H1 (cell line): ENCODE data around the gene TP53BP1. TPM values are rescaled to one million over a fixed set of nuclear protein-coding genes. Genes with fewer than 3 reads are reported as not detected.

ENCODE experiments used
- CTCF ChIA-PET: fragments of 300-600 bp; sonication (Branson Sonifier 250); formaldehyde crosslinking; loops from one replicate; lab custom pipeline; 2021; ENCODE audit not compliant: partially characterized antibody; lab: Charles Lee
- POLR2A ChIA-PET: fragments of 300-600 bp; sonication (Branson Sonifier 250); formaldehyde crosslinking; loops from one replicate; lab custom pipeline; 2021; ENCODE audit warnings: inconsistent platforms; ENCODE audit not compliant: partially characterized antibody; lab: Charles Lee
- DNase-seq, 2 experiments: peaks; one replicate each; pipeline versions ENCODE4 v3.0.0 to v3.0.0-alpha.2; 2010 to 2022; ENCODE audit warnings: low spot score in 2 of 2, low read depth in 1 of 2, mixed read lengths in 1 of 2
- FAIRE-seq: peaks from 2 replicates; lab custom pipeline; 2011; peaks lifted over from hg19 to GRCh38; lab: Jason Lieb, UNC
- H2AFZ ChIP-seq: 2 replicates; pipeline ENCODE4 v1.8.1; 2012; ENCODE audit warnings: low read length, inconsistent platforms
- H2AK5ac ChIP-seq: 2 replicates; pipeline ENCODE4 v1.6.1; 2013; ENCODE audit warnings: low read depth, low read length
- H2BK120ac ChIP-seq: replicated peaks from 2 replicates; pipeline ENCODE3; 2013; ENCODE audit warnings: low read depth, low read length, inconsistent platforms
- H2BK12ac ChIP-seq: 2 replicates; pipeline ENCODE4 v1.6.1; 2013; ENCODE audit warnings: low read depth, low read length
- H2BK15ac ChIP-seq: 2 replicates; pipeline ENCODE4 v1.6.1; 2013; ENCODE audit warnings: low read length
- H2BK20ac ChIP-seq: 2 replicates; pipeline ENCODE4 v1.6.1; 2013; ENCODE audit warnings: low read length
- H2BK5ac ChIP-seq: 2 replicates; pipeline ENCODE4 v1.6.1; 2013; ENCODE audit warnings: low read depth, low read length
- H3K14ac ChIP-seq: 2 replicates; pipeline ENCODE4 v1.6.1; 2013; ENCODE audit warnings: inconsistent platforms; ENCODE audit not compliant: insufficient read length
- H3K18ac ChIP-seq: 2 replicates; pipeline ENCODE4 v1.6.1; 2013; ENCODE audit warnings: low read length; ENCODE audit errors: extremely low read depth
- H3K23ac ChIP-seq: 2 replicates; pipeline ENCODE4 v1.6.1; 2013; ENCODE audit warnings: inconsistent platforms; ENCODE audit not compliant: insufficient read length
- H3K23me2 ChIP-seq: 2 replicates; pipeline ENCODE4 v1.6.1; 2013; ENCODE audit warnings: low read depth, low read length
- H3K27ac ChIP-seq: 2 replicates; pipeline ENCODE4 v1.6.1; 2011; ENCODE audit warnings: low read depth, low read length, inconsistent platforms
- H3K27me3 ChIP-seq, 4 experiments: replicated peaks in 1 of 4; 1 replicate in 1 of 4; 2 replicates in 3 of 4; pipeline versions ENCODE4 v1.6.1 to v1.8.1; 2011 to 2013; ENCODE audit warnings: low read length in 3 of 4, mild to moderate bottlenecking in 3 of 4, inconsistent platforms in 2 of 4, mixed read lengths in 2 of 4, moderate library complexity in 1 of 4; ENCODE audit not compliant: control insufficient read depth in 3 of 4, insufficient read depth in 3 of 4; ENCODE audit errors: extremely low read depth in 1 of 4
- H3K36me3 ChIP-seq, 4 experiments: 2 replicates each; pipeline versions ENCODE4 v1.6.1 to v1.8.1; 2011 to 2013; ENCODE audit warnings: mild to moderate bottlenecking in 4 of 4, low read length in 3 of 4, moderate library complexity in 2 of 4, control low read depth in 1 of 4, inconsistent platforms in 1 of 4; ENCODE audit not compliant: insufficient read depth in 4 of 4, control insufficient read depth in 2 of 4
- H3K4ac ChIP-seq: replicated peaks from 2 replicates; pipeline ENCODE3; 2013; ENCODE audit warnings: low read length, low read depth, mixed read lengths, inconsistent platforms; ENCODE audit not compliant: insufficient read length
- H3K4me1 ChIP-seq, 4 experiments: replicated peaks in 1 of 4; 1 replicate in 1 of 4; 2 replicates in 3 of 4; pipeline versions ENCODE4 v1.6.1 to v1.8.1; 2011 to 2013; ENCODE audit warnings: low read length in 3 of 4, inconsistent platforms in 2 of 4, mixed read lengths in 1 of 4; ENCODE audit not compliant: insufficient read depth in 4 of 4, control insufficient read depth in 3 of 4
- H3K4me2 ChIP-seq, 2 experiments: 2 replicates each; pipeline versions ENCODE4 v1.6.1 to v1.8.1; 2011 to 2013; ENCODE audit warnings: low read depth in 2 of 2, low read length in 2 of 2, control low read depth in 1 of 2, inconsistent platforms in 1 of 2, mild to moderate bottlenecking in 1 of 2; ENCODE audit not compliant: insufficient read depth in 1 of 2
- H3K4me3 ChIP-seq, 4 experiments: fragments of 200-600, 300-600 bp in 1 of 4; sonication (generic), shearing (Covaris generic), sonication (Bioruptor Twin) in 1 of 4; 2 replicates each; pipeline versions ENCODE4 v1.5.1 to v1.8.1; 2011 to 2016; ENCODE audit warnings: low read length in 4 of 4, low read depth in 3 of 4, control low read depth in 2 of 4, inconsistent platforms in 2 of 4, mild to moderate bottlenecking in 2 of 4, mixed read lengths in 1 of 4, moderate library complexity in 1 of 4; ENCODE audit not compliant: insufficient read depth in 2 of 4; ENCODE audit errors: extremely low read depth in 1 of 4
- H3K56ac ChIP-seq: replicated peaks from 2 replicates; pipeline ENCODE3; 2013; ENCODE audit warnings: low read depth, mild to moderate bottlenecking, mixed read lengths, low read length, inconsistent platforms; ENCODE audit not compliant: insufficient read length
- H3K79me1 ChIP-seq: 2 replicates; pipeline ENCODE4 v1.6.1; 2013; ENCODE audit warnings: low read depth, low read length, control low read depth
- H3K79me2 ChIP-seq, 2 experiments: 2 replicates each; pipeline versions ENCODE4 v1.6.1 to v1.8.1; 2012 to 2013; ENCODE audit warnings: low read length in 2 of 2, mild to moderate bottlenecking in 2 of 2, inconsistent platforms in 1 of 2; ENCODE audit not compliant: insufficient read depth in 2 of 2, control insufficient read depth in 1 of 2
- H3K9ac ChIP-seq, 4 experiments: replicated peaks in 1 of 4; 1 replicate in 1 of 4; 2 replicates in 3 of 4; pipeline versions ENCODE4 v1.6.1 to v1.8.1; 2011 to 2013; ENCODE audit warnings: low read depth in 3 of 4, low read length in 3 of 4, control low read depth in 2 of 4, mild to moderate bottlenecking in 2 of 4, moderate library complexity in 2 of 4, inconsistent platforms in 1 of 4; ENCODE audit errors: extremely low read depth in 1 of 4
- H3K9me3 ChIP-seq, 2 experiments: 2 replicates each; pipeline versions ENCODE4 v1.6.1 to v1.8.1; 2012 to 2013; ENCODE audit warnings: mild to moderate bottlenecking in 2 of 2, moderate library complexity in 2 of 2, control low read depth in 1 of 2, inconsistent platforms in 1 of 2, low read depth in 1 of 2, low read length in 1 of 2, mixed read lengths in 1 of 2; ENCODE audit not compliant: insufficient read depth in 2 of 2
- H4K20me1 ChIP-seq, 2 experiments: replicated peaks in 1 of 2; 2 replicates each; pipeline versions ENCODE3 to v1.8.1; 2011 to 2013; ENCODE audit warnings: inconsistent platforms in 2 of 2, low read length in 2 of 2, mild to moderate bottlenecking in 1 of 2; ENCODE audit not compliant: insufficient read depth in 2 of 2, control insufficient read depth in 1 of 2
- H4K5ac ChIP-seq: 2 replicates; pipeline ENCODE4 v1.6.1; 2013; ENCODE audit warnings: low read length, low read depth, mixed read lengths, inconsistent platforms; ENCODE audit not compliant: insufficient read length
- H4K8ac ChIP-seq: 2 replicates; pipeline ENCODE4 v1.8.0; 2013; ENCODE audit warnings: mild to moderate bottlenecking, moderate library complexity, low read length, inconsistent platforms; ENCODE audit not compliant: insufficient read depth; ENCODE audit errors: extremely low read depth
- H4K91ac ChIP-seq: replicated peaks from 2 replicates; pipeline ENCODE3; 2013; ENCODE audit warnings: low read length, mixed read lengths, inconsistent platforms; ENCODE audit not compliant: insufficient read length
- BACH1 ChIP-seq: IDR thresholded peaks from 2 replicates; pipeline ENCODE4 v1.6.1; 2012; ENCODE audit warnings: low read length, improper control_type of control experiment
- EP300 ChIP-seq, 2 experiments: IDR thresholded peaks; 1 replicate in 1 of 2; 2 replicates in 1 of 2; pipeline ENCODE4 v1.6.1; 2011 to 2012; ENCODE audit warnings: low read depth in 2 of 2, low read length in 2 of 2, mild to moderate bottlenecking in 2 of 2, borderline replicate concordance in 1 of 2, inconsistent platforms in 1 of 2, moderate library complexity in 1 of 2
- GTF2F1 ChIP-seq: IDR thresholded peaks from 2 replicates; pipeline ENCODE4 v1.6.1; 2012; ENCODE audit warnings: low read depth, low read length, improper control_type of control experiment, borderline replicate concordance
- POLR2A ChIP-seq, 2 experiments: IDR thresholded peaks; 1 replicate in 1 of 2; 2 replicates in 1 of 2; pipeline ENCODE4 v1.6.1; 2011; ENCODE audit warnings: low read depth in 2 of 2, low read length in 2 of 2, mild to moderate bottlenecking in 2 of 2; ENCODE audit errors: control extremely low read depth in 1 of 2
- POU5F1 ChIP-seq: IDR thresholded peaks from 2 replicates; pipeline ENCODE4 v1.6.1; 2011; ENCODE audit warnings: low read depth, mild to moderate bottlenecking, low read length, moderate library complexity
- RAD21 ChIP-seq, 2 experiments: IDR thresholded peaks in 1 of 2; conservative IDR thresholded peaks in 1 of 2; 2 replicates each; pipeline ENCODE4 v1.6.1; 2011; ENCODE audit warnings: low read depth in 2 of 2, low read length in 2 of 2, improper control_type of control experiment in 1 of 2, inconsistent platforms in 1 of 2, mild to moderate bottlenecking in 1 of 2, moderate library complexity in 1 of 2
- RNF2 ChIP-seq: fragments of 200-900, 300-1000 bp; sonication (generic); IDR thresholded peaks from 2 replicates; pipeline ENCODE4 v1.7.1; 2016; ENCODE audit warnings: borderline replicate concordance, low read depth, mild to moderate bottlenecking, antibody characterized with exemption, low read length; ENCODE audit not compliant: poor library complexity, severe bottlenecking; ENCODE audit errors: missing control alignments
- SIN3A ChIP-seq, 2 experiments: IDR thresholded peaks in 1 of 2; conservative IDR thresholded peaks in 1 of 2; 2 replicates each; pipeline ENCODE4 v1.6.1; 2011 to 2012; ENCODE audit warnings: low read length in 2 of 2, improper control_type of control experiment in 1 of 2, low read depth in 1 of 2, mild to moderate bottlenecking in 1 of 2
- SIRT6 ChIP-seq: IDR thresholded peaks from one replicate; pipeline ENCODE4 v1.7.1; 2012; ENCODE audit warnings: low read length, inconsistent platforms
- SRF ChIP-seq: IDR thresholded peaks from 2 replicates; pipeline ENCODE4 v1.6.1; 2011; ENCODE audit warnings: mild to moderate bottlenecking, low read depth, low read length, moderate library complexity
- WGBS, 2 experiments: shearing (Covaris generic) in 1 of 2; methylation state at CpG; one replicate each; pipeline versions ENCODE4 v1.1.6 to v1.1.7; 2013 to 2015; ENCODE audit warnings: low lambda C conversion rate in 2 of 2, mixed read lengths in 2 of 2, inconsistent platforms in 1 of 2, low coverage in 1 of 2, missing lambda C conversion rate in 1 of 2; ENCODE audit not compliant: insufficient replicate concordance in 2 of 2, insufficient coverage in 1 of 2, insufficient read length in 1 of 2; ENCODE audit errors: extremely low coverage in 1 of 2, missing lambda C conversion rate in 1 of 2; 5-methylcytosine and 5-hydroxymethylcytosine counted together
- polyA plus RNA-seq, 7 experiments: library from polyadenylated mRNA; depleted of rRNA in 3 of 7; stranded (reverse) in 5 of 7; unstranded in 2 of 7; fragments of >200 nt in 5 of 7; fragments of 200-250 nt in 2 of 7; gene quantifications; 1 replicate in 5 of 7; 2 replicates in 1 of 7; 4 replicates in 1 of 7; pipeline versions ENCODE4 v1.2.1 to v1.2.3, GENCODE V29; 2011 to 2013; ENCODE audit warnings: missing spikeins in 2 of 7, mixed read lengths in 2 of 7
- total RNA-seq: library from RNA; stranded (reverse); fragmentation: NEBNext Ultra II Directional; extraction: Animal tissue kit (Norgen Biotek cat#: 25700); gene quantifications from 2 replicates; pipeline ENCODE4 v1.2.1, GENCODE V29; 2021
- TF ChIP-seq, protein P1 (sequence below): IDR thresholded peaks from 2 replicates; pipeline ENCODE4 v1.6.1; 2012; ENCODE audit warnings: inconsistent platforms

The TP53BP1 gene
- total and polyA plus RNA-seq, 2 of the 8 experiments (the other 6 are each of a cell fraction or from before 2014, with no cell fraction given): 34.1 to 63.6 TPM

DNA sequence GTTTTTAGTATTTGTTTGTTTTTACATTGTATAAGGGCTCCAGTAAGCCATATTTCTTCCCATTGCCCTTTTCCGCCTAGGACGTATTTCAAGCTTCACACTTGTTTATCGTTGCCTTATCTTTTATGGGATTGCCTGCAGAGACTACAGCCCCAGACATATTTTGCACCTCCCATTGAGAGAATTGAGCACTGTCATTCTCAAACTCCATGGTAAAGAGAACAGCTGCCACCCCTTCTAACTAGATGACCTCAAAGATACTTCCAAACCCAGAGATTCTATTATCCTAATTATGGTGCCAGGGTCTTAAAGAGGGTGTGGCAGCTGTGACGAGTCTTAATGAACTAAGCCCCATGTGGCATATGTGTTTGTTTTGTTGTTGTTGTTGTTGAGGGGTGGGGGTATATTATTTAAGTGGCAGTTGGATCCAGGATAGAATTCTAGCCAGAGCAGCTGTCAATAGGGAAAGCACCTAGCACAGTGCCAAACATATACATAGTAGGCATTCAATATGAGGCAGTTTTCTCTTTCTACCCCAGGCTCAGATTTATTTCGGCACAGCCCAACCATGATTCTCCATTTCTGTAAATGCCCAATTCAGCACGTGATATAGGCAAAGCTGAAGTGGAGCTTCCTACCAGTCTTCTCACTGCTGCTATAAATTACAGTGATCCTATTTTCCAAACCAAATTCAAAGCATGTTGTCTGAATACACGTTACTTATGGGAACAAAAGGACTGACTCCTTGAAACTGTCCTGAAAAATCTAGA, 932 bp upstream of the TP53BP1 start:
- Histone ChIP-seq H3K4me1 (peaks cover 3 to 13% (median 4%) of the 10 kb centered on the region in 4 experiments; a peak in 5 of 7 replicates), H3K18ac (no peak overlapping the region), H3K23me2 (peaks cover 11% of the 10 kb centered on the region; the same call in 1 of the 2 replicates), H3K79me2 (peaks cover 0 to 24% of the 10 kb centered on the region in 2 experiments; a peak in 2 of 4 replicates), H2BK120ac (no peak overlapping the region), H4K91ac (no peak overlapping the region), H2AK5ac (no peak overlapping the region), H2BK5ac (no peak overlapping the region), H3K4me2 (peak overlapping the region; percentile 58 to 63), H3K9me3 (no peaks in the 10 kb centered on the region), H2AFZ (no peak overlapping the region), H3K4ac (no peak overlapping the region), H4K5ac (no peak overlapping the region), H3K36me3 (peaks cover 0 to 26% (median 11%) of the 10 kb centered on the region in 4 experiments; a peak in 7 of 8 replicates), H2BK12ac (no peak overlapping the region), H4K20me1 (no peaks in the 10 kb centered on the region), H3K9ac (peak overlapping the region in 1 of 4 experiments; percentile 44; a peak in 1 of 7 replicates), H3K27me3 (no peaks in the 10 kb centered on the region), H2BK20ac (no peak overlapping the region), H3K4me3 (peak overlapping the region; percentile 66 to 97 (median 82); a peak in 7 of 8 replicates), H4K8ac (no peak overlapping the region), H3K23ac (no peak overlapping the region), H3K27ac (no peak overlapping the region), H3K79me1 (no peaks in the 10 kb centered on the region), H3K14ac (no peak overlapping the region), H3K56ac (no peak overlapping the region), H2BK15ac (no peak overlapping the region)
- 80% methylated on average over 7 of the region's 7 CpGs; no CpG with 5 or more reads in 1 of the 2 experiments for whole genome bisulfite sequencing, 2 experiments
- no peak for FAIRE-seq
- CTCF ChIA-PET: interaction anchor here (0.6 to 8.7 kb wide), 5 partner anchors 9 to 119 kb away, joined by 3 to 121 read pairs (median 5); partner anchors contain the start of gene MAP1A
- POLR2A ChIA-PET: interaction anchor here (0.8 to 8.0 kb wide), 10 partner anchors 8 to 290 kb away, joined by 3 to 81 read pairs (median 6); no protein-coding TSS in a partner anchor
- no peak for TF ChIP-seq POU5F1
- no peak for TF ChIP-seq GTF2F1
- TF ChIP-seq SIRT6: no peak
- TF ChIP-seq EP300 (IDR thresholded peaks at IDR 0.05; ENCODE audit: borderline replicate concordance in 1 of 2, low read depth in 2 of 2, low read length in 2 of 2): no peak
- no peak for TF ChIP-seq RNF2
- TF ChIP-seq POLR2A (IDR thresholded peaks at IDR 0.05; ENCODE audit: control extremely low read depth in 1 of 2, low read depth in 2 of 2, low read length in 2 of 2): no peak
- no peak for TF ChIP-seq SIN3A (conservative IDR thresholded peaks at IDR 0.05 in 1 of 2, IDR thresholded peaks at IDR 0.05 in 1 of 2; ENCODE audit: low read depth in 1 of 2, low read length in 2 of 2)
- TF ChIP-seq BACH1: no peak
- no peak for TF ChIP-seq RAD21 (IDR thresholded peaks at IDR 0.05 in 1 of 2, conservative IDR thresholded peaks at IDR 0.05 in 1 of 2; ENCODE audit: low read depth in 2 of 2, low read length in 2 of 2)
- TF ChIP-seq, protein P1, sequence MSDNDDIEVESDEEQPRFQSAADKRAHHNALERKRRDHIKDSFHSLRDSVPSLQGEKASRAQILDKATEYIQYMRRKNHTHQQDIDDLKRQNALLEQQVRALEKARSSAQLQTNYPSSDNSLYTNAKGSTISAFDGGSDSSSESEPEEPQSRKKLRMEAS: no peak
- TF ChIP-seq SRF: no peak
- no peak for DNase-seq
